OCI-M2 (cell line): ENCODE data around the gene SCYL2.
"Not testable (repeated sequence)": the region's sequence is repeated elsewhere in the genome, so short reads cannot be mapped to it uniquely, and the experiment has no call there.

Experiments
- DNase-seq: peaks from one replicate; lab custom pipeline; 2025; ENCODE audit not compliant: unreplicated experiment; lab: John Stamatoyannopoulos, UW

SCYL2 gene

DNA sequence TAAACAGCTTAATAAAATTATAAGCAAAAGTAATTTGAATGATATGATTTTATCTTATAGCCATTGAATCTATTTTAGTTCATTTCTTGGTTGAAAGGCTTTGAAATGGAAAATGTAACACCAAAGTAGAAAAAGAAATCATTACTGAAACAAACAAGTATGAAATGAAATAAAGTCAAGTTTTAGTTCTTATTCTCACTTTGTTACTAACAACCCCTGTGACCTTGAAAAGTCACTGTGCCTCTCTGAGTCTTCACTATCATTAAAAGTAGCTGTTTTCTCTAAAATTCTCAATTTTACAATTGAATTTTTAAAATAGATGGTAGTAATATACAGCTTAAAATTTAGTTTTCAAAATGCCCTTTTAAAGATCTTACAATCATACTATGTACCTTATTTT is 57.5 kb downstream of the SCYL2 start:
- DNase-seq, result no peak

DNA sequence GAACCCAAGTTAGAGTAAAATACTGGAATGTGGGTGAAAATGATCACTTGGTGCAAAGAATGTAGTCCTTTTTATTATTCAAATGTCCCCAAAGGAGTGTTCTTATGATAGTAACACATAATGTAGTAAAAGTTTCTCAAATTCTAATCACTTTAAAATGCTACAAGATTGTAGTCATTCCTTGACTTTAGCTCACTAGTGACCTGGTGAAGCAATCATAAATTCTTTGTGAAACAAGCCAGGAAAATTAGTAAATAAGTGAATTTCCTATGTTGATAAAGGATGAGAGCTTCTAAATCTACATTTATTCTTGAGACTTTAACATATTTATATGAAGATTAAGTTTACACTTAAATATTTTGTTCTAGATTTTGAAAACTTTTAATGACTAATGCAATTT is 59.2 kb downstream of the SCYL2 start:
- DNase-seq, result no peak

DNA sequence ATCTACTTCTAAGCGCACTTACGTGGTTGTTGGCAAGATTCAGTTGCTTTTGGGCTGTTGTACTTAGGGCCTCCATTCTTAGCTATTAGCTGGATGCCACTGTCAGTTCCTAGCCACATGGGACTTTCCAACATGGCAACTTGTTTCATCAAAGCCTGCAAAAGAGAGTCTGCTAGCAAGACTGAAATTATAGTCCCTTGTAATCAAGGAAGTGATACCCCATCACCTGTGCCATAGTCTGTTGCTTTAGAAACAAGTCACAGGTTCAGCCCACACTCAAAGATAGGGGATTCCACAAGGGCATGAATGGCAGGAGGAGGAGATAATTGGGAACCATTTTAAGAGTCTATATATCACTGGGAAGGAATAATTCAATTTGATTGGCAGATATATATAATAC is 62.8 kb downstream of the SCYL2 start:
- no peak for DNase-seq

DNA sequence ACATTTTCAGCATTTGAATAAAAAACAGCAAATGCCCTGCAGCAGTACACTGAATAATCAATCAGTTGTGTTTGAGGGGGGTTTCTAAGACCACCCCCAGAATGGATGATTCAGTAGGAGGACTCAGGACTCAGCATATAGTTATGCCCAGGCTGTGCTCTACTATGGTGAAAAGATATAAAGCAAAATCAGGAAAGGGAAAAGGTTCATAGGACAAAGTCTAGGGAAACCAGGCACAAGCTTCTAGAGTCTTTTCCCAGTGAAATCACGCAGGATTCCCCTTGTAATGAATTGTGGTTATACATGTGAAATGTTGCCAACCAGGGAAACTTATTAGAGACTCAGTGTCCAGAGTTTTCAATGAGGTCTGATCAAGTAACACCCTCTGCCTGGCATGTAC is 64.9 kb downstream of the SCYL2 start:
- DNase-seq, result no peak

DNA sequence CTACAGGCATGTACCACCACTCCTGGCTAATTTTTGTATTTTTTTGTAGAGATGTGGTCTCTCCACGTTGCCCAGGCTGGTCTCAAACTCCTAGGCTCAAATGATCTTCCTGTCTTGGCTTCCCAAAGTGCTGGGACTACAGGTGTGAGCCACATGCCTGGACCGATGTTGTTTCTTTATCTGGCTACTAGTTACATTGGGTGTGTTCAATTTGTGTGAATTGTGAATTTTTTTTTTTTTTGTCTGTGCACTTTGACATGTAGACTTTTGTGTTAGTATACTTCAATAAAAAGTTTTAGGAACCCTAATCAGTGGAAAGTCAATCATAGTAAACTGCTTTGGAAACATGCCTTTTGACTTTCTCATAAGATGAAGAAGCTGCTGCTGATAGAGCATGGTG is 65.9 kb downstream of the SCYL2 start:
- no peak for DNase-seq

DNA sequence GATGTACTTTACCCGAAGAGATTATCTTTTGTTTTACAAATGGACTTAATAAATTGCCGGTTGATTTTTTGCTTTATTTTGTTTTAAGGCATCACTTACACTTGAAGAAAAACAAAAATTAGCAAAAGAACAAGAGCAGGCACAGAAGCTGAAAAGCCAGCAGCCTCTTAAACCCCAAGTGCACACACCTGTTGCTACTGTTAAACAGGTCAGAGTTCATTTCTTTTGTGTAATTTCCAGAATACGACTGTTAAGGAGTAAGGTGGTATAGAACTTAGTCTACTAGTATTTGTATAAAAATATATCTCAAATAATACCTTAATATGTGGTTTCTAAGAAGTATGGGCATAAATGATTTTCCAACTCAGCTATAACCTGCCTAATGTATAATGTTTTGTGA is 70.3 kb downstream of the SCYL2 start:
- DNase-seq, result no peak

DNA sequence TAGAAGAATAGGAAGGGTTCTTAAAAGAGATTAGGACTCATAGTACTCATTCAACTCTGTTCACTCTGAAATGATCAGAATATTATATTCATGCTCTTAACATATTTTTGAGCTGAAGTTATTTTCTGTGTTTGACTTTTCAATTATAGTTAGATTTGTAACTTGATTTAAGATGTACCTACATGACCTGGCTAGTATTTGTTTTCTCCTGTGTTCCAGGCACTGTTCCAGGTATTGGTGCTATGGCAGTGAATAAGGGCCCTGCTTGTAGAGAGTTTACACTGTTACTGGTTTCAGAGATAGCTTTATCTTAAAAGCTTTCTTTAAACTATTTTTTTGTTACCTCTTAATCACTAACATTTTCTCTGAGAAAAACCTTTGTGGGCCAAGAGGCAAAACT is 70.8 kb downstream of the SCYL2 start:
- DNase-seq, result no peak

DNA sequence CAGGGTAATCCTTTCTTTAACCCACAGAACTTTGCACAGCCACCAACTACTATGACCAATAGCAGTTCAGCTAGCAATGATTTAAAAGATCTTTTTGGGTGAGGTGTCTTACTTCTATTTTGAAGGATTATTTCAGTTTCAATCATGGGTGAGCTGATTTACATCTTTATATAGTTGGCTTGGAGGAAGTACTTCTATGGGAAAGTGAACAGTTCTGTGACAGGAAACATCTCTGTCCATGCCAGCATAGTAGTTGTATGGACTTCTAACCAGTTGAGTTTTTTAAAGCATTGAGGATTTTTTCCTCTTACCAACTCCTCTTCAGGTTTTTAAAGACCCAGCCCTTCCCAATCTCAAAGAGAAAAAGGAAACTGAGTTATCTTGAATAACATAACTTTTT is 72.1 kb downstream of the SCYL2 start:
- no peak for DNase-seq

DNA sequence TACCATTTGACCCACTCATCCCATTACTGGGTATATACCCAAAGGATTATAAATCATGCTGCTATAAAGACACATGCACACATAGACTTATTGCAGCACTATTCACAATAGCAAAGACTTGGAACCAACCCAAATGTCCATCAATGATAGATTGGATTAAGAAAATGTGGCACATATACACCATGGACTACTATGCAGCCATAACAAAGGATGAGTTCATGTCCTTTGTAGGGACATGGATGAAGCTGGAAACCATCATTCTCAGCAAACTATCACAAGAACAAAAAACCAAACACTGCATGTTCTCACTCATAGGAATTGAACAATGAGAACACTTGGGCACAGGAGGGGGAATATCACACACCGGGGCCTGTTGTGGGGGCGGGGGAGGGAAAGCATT is 75.9 kb downstream of the SCYL2 start:
- not testable (repeated sequence) for DNase-seq

DNA sequence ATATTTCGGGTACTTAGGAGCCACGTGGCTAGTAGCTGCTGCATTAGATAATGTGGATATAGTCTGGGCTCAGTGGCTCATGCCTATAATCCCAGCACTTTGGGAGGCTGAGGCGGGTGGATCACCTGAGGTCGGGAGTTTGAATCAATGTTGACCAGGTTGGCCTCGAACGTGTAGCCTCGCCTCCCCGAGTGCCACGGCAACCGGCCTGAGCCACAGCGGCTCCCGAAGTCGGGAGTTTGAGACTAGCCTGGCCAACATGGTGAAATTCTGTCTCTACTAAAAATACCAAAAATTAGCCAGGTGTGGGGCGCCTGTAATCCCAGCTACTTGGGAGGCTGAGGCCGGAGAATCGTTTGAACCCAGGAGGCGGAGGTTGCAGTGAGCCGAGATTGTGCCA is 77.4 kb downstream of the SCYL2 start:
- not testable (repeated sequence) for DNase-seq

DNA sequence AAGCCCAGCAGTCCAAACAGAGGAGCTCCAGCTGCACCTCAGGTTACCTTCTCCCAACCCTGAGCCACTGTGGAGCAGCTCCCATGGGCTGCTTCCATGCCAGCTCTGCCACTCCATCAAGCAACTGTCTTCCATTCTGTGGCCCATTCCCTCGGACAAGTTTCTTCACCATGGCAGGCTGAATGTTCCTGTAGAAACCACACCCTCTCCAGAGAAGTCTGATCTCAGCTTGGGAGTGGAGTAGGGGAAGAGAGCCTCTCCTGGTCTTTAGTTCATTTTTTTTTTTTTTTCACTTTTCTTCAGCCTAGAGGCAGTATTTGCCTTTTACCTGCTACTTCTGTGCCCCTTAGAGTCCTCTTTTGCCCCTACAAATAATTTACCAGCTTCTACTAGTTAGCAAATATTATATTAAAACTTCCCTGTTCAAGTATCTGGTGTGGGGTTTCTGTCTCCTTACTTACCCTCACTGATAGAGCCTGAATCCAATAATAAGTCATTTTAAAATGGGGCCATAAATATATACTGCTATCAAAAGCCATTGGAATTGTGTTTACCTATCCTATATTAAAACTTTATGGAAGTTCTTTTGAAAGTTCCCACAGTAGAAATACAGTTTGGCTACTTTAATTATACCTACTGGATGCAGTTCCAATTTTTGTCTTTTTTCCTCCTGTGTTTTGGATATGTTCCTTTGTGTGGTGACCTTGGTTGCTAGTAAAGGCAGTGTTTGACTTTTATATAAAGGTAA is 78.2 kb downstream of the SCYL2 start:
- DNase-seq, result no peak

DNA sequence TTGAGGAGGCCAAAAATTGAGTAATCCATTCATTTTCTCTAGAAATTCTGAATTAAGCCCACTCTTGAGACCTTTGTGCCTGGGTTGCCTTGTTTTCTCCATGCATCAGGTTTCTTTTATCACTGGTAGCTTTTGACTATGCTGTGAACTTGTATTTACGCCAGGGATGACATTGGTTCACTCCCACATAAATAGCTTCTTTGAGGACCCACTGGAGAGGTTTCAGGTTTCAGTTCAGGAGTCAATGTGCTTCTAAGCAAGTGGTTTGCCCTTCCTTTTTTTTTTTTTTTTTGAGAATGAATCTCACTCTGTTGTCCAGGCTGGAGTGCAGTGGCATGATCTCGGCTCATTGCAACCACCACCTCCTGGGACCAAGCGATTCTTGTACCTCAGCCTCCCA is 79.7 kb downstream of the SCYL2 start:
- no peak for DNase-seq

DNA sequence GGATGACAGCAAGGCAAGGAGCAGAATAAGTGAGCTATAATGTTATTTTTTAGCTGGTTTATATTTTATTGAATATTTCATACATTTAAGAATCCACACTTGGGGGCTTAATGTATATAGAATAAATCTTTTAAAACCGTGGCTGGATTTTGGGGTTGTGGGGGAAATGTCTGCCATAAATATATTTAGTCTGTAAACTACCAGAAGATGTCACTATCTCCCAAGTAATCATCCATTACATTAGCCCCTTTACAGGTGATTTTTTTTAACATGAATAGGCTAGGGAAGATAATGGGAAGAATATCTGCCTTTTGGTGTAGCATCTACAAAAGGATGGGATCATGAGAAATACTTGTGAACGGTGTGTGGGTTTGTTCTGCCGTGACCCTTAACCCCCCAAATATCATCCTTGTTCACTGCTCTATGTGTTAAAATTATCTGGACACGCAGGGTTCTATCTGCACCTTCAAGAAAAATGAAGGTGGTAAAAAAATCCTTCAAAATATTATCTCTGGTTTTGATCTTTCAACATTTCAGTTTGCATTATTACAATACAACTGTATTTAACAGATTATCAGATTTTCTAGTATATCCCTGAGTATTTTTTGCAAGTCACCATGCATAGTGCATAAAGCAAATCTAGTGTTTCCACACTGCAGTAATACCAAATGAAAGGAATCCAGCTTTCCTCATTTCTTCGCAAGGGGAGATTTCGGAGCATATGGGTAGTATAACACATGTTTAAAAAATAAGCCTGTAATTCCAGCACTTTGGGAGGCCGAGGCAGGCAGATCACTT is 81.9 kb downstream of the SCYL2 start:
- no peak for DNase-seq

DNA sequence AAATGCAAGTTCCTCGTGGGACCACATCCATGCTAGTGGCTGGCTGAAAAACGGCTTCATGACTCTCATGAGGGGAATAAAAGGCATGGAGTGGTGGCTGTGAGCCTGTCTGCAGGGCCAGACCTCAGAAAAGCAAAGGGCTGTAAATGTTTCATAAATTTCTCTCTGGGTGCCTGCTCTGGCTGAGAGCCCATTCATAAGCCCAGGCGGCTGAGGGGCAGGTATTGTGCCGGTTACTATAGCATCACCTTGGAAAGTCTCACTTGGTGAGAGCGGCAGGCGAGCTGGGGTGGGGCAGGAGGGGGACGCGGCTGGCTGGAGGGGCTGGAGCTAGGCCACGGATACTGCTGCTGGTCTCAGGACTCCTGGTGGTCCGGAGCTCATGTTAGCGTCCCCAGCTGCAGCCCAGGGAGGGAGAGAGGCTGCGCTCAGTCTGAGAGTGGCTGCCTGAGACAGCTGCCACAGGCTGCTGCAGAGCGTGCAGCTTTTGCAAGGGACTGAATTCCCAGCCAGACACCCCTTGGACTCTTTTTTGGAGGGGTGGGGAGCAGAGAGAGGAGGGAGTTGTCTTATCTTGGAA is 89.8 kb downstream of the SCYL2 start, which contains the start of gene SLC17A8:
Gene SLC17A8, plus strand, starts transcription at position 431 of the 580 bp plus-strand sequence. CDS start 318 bp downstream, outside the sequence.
- no peak for DNase-seq

DNA sequence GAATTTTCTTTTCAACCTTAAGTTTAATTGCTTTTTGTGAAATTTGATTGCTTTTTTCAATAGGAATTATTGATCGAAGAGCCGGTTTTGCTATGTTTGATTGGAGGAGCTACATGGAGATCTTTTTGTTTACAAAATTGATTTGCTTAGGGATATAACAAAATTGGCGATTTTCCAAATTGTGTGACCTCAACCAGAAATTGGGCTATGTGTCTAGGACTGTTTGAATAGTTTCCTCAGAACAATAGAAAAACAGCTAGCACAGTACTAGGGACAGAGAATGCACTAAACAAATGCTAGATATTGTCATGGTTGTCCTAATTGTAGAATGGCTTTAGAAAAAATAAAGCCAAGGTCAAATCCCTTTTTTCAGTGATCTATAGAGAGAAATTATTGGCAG is 92.3 kb downstream of the SCYL2 start:
- DNase-seq, result no peak

DNA sequence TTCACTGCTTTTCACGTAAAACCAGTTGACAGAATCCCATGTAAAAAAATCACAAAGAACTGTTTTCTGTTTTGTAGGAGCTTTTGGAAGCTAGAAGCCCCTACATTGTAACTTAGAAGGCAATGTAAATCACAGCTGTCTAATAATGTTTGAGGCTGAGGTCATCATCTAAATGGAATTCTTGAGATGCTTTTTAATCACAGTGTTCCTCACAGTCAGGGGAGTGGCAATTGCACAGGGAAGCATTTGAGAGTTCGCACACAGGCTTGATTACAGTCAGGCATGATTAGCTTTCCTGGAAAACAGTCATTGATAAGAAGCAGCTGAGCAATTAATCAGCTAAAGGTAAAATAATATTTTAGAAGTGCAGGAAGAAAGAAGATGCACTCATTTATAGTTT is 92.8 kb downstream of the SCYL2 start:
- no peak for DNase-seq

DNA sequence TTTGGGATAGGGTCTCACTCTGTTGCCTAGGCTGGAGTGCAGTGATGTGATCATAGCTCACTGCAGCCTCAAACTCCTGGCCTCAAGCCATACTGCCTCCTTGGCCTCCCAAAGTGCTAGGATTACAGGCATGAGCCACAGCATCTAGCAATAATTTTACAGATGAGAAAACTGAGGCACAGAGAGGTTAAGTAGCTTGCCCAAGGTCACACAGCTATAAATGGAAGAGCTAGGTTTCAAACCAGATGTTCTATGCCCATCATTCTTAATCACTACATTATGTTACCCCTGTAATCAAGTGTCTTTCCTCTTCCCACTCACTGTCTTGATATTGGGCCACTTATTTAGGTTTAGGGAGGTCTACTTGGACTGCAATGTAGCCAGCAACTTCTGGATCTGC is 93.5 kb downstream of the SCYL2 start:
- DNase-seq, result no peak

DNA sequence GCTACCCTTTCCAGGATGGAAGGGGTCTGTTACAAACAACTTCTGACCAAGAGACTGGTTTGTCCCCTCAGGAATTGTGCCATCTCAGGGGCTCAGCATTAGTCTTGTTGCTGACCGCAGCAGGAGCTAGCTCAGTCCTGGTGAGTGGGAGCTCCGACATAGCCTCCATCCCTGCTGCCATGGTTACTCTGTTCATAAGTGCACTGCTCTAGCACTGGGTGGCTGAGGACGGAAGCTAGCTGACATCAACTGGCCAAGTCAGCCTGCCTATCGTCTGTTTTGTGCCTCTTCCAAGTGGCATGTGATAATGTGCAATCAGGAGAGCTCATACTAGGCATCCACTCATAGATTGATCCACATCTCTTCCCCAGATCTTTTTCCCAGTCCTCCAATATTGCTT is 97.3 kb downstream of the SCYL2 start:
- no peak for DNase-seq

DNA sequence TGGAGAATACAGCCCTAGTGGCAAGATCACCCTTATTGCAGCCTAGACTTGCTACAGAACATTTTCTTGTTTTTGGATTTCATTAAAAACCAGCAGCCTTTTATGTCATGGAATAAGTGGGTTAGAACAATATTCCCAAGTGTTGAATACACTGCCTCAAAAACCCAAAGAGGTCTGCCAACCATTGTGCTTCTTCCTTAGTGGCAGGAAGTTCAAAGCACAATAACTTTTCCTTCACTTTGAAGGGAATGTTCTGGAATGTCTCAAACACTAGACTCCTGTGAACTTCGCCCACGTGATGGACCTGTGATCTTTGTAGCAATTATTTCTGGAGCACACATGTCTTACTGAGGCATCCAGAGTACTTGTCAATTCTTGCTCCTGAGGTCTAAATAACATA is 98.4 kb downstream of the SCYL2 start:
- DNase-seq, result no peak

DNA sequence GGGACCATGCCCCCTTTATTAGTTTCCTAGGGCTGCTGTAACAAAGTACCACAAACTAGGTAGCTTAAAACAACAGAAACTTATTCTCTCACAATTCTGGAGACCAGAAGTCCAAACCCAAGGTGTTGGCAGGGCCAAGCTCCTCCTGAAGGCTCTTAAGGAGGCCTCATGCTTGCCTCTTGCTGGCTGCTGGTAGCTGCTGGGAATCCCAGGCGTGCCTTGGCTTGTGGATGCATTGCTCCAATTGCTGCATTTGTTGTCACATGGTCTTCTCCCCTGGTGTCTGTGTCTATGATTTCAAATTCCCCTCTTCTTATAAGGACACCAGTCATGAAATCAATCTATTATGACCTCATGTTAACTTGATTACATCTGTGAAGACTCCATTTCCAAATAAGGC is 101.1 kb downstream of the SCYL2 start:
- DNase-seq, result no peak

DNA sequence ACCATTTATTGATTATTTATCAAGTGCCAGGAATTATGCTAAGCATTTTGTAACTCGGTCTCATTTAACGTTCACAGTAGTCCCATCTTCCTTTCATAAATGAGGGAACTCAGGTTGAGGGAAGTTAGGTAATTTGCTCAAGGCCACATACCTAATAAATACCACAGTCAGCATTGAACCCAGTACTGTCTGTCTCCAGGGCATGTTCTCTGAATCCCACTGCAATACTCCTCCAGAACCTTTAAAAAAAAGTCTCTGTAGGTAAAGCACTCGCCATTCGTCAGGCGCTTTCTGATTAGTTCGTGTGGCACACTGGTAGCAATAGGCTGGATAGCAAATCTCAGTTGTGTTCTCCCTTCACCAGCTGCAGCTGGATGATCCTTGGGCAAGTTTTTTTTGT is 104.2 kb downstream of the SCYL2 start:
- no peak for DNase-seq
